Fibroblast of lung (primary cell): ENCODE results near the gene FHIT. TPM values are rescaled to one million over a fixed set of nuclear protein-coding genes. Genes with fewer than 3 reads are reported as not detected.

Experiments used
- DNase-seq, 2 donors: peaks; one replicate each; pipeline versions ENCODE4 v3.0.0 to v3.0.0-alpha.2; 2010; ENCODE audit warnings: low read depth in 2 of 2
- H2AFZ ChIP-seq: 2 replicates; pipeline ENCODE4 v1.5.1; 2012; ENCODE audit warnings: low read length, control low read depth, inconsistent platforms
- H3K27ac ChIP-seq: 2 replicates; pipeline ENCODE4 v1.5.1; 2011; ENCODE audit warnings: low read length, control low read depth; ENCODE audit not compliant: insufficient read depth
- H3K27me3 ChIP-seq: 2 replicates; pipeline ENCODE4 v1.5.1; 2011; ENCODE audit warnings: mild to moderate bottlenecking, low read length; ENCODE audit not compliant: control insufficient read depth, insufficient read depth
- H3K36me3 ChIP-seq: 2 replicates; pipeline ENCODE4 v1.5.1; 2011; ENCODE audit warnings: low read length; ENCODE audit not compliant: control insufficient read depth, insufficient read depth
- H3K4me1 ChIP-seq: 2 replicates; pipeline ENCODE4 v1.5.1; 2011; ENCODE audit warnings: low read length; ENCODE audit not compliant: control insufficient read depth, insufficient read depth; ENCODE audit errors: extremely low read depth
- H3K4me2 ChIP-seq: 2 replicates; pipeline ENCODE4 v1.5.1; 2011; ENCODE audit warnings: low read length, control low read depth; ENCODE audit not compliant: insufficient read depth; ENCODE audit errors: extremely low read depth
- H3K4me3 ChIP-seq, 4 experiments: fragments of 200-600 bp in 1 of 4; sonication (generic) in 1 of 4; replicated peaks in 1 of 4; 2 replicates each; pipeline ENCODE4 v1.5.1; 2011 to 2016; ENCODE audit warnings: low read length in 4 of 4, low read depth in 3 of 4, mild to moderate bottlenecking in 3 of 4, control low read depth in 2 of 4, inconsistent platforms in 1 of 4, mixed read lengths in 1 of 4; ENCODE audit not compliant: insufficient read depth in 1 of 4; ENCODE audit errors: control extremely low read depth in 1 of 4
- H3K79me2 ChIP-seq: 2 replicates; pipeline ENCODE4 v1.5.1; 2012; ENCODE audit warnings: mild to moderate bottlenecking, low read length, inconsistent platforms; ENCODE audit not compliant: control insufficient read depth, insufficient read depth
- H3K9ac ChIP-seq: 2 replicates; pipeline ENCODE4 v1.5.1; 2011; ENCODE audit warnings: mild to moderate bottlenecking, low read length, control low read depth; ENCODE audit not compliant: insufficient read depth
- H3K9me3 ChIP-seq: 2 replicates; pipeline ENCODE4 v1.5.1; 2012; ENCODE audit warnings: low read depth, low read length; ENCODE audit not compliant: control insufficient read depth, insufficient read depth
- H4K20me1 ChIP-seq: 2 replicates; pipeline ENCODE4 v1.5.1; 2011; ENCODE audit warnings: low read length; ENCODE audit not compliant: control insufficient read depth, insufficient read depth; ENCODE audit errors: extremely low read depth
- CTCF ChIP-seq, 2 donors: IDR thresholded peaks in 1 of 2; conservative IDR thresholded peaks in 1 of 2; 1 replicate in 1 of 2; 2 replicates in 1 of 2; pipeline ENCODE4 v1.5.1; 2011 to 2012; ENCODE audit warnings: low read length in 2 of 2, control low read depth in 1 of 2, inconsistent platforms in 1 of 2, low read depth in 1 of 2, mild to moderate bottlenecking in 1 of 2
- EZH2 ChIP-seq: IDR thresholded peaks from 2 replicates; pipeline ENCODE4 v1.5.1; 2012; ENCODE audit warnings: low read length, control low read depth, mild to moderate bottlenecking; ENCODE audit errors: missing control alignments
- polyA plus RNA-seq, 2 donors: library from polyadenylated mRNA; depleted of rRNA in 1 of 2; stranded (reverse) in 1 of 2; unstranded in 1 of 2; fragments of >200 nt; gene quantifications; 2 replicates each; pipeline ENCODE4 v1.2.1, GENCODE V29; 2011 to 2012; ENCODE audit warnings: missing spikeins in 1 of 2
- total RNA-seq: library from RNA; depleted of rRNA; stranded (reverse); fragments of >200 nt; gene quantifications from 2 replicates; pipeline ENCODE4 v1.2.1, GENCODE V29; 2014

The FHIT gene
- total and polyA plus RNA-seq, 2 donors (not counting 1 experiment from before 2014, with no cell fraction given): 0.79 to 2.1 TPM

- Histone ChIP-seq H3K9ac (no peak overlapping the region), H3K36me3 (no peaks in the 10 kb centered on the region), H3K79me2 (no peaks in the 10 kb centered on the region), H2AFZ (no peak overlapping the region), H3K4me1 (no peaks in the 10 kb centered on the region), H3K4me3 (no peak overlapping the region), H3K27ac (no peak overlapping the region), H3K9me3 (no peaks in the 10 kb centered on the region), H3K4me2 (no peak overlapping the region), H3K27me3 (no peaks in the 10 kb centered on the region), H4K20me1 (no peaks in the 10 kb centered on the region)
- DNase-seq: no peak
- no peak for TF ChIP-seq EZH2
- no peak for TF ChIP-seq CTCF (conservative IDR thresholded peaks at IDR 0.05 in 1 of 2, IDR thresholded peaks at IDR 0.05 in 1 of 2; ENCODE audit: low read depth in 1 of 2, low read length in 2 of 2)
Measured at GRCh38 chr3:59709702-59710553, 1541.3 kb downstream of the FHIT start.

GRCh38 chr3:59708202-59708601 is 1543.0 kb downstream of the FHIT start:
- Histone ChIP-seq H3K27ac (no peak overlapping the region), H2AFZ (no peak overlapping the region), H3K79me2 (no peaks in the 10 kb centered on the region), H3K4me2 (no peak overlapping the region), H3K4me1 (no peaks in the 10 kb centered on the region), H3K9ac (no peak overlapping the region), H4K20me1 (no peaks in the 10 kb centered on the region), H3K36me3 (no peaks in the 10 kb centered on the region), H3K4me3 (no peak overlapping the region), H3K9me3 (no peaks in the 10 kb centered on the region), H3K27me3 (no peaks in the 10 kb centered on the region)
- no peak for DNase-seq
- no peak for TF ChIP-seq CTCF (conservative IDR thresholded peaks at IDR 0.05 in 1 of 2, IDR thresholded peaks at IDR 0.05 in 1 of 2; ENCODE audit: low read depth in 1 of 2, low read length in 2 of 2)
- TF ChIP-seq EZH2: no peak

DNA sequence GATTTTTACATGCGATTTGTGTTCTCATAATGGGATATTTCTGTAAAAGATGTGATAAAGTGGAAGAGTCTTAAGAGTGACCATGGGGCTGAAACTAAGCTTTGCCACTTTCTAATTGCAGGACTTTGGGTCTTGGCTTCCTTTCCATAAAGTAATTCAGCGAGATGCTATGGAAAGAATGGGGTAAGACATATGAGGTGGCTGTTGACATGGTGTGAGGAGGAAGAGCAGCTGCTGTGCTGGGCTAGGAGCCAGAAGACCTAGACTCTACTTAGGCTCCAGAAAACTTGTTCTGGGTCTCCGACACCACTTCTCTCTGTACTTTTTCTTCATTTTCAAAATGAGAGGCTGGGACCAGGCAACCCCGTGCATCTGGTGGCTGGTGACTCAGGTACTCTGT is 1547.0 kb downstream of the FHIT start:
- H3K9ac ChIP-seq: no peak overlapping the region
- peak in 1 of 2 donors; percentile 30 for DNase-seq
- no peaks in the 10 kb centered on the region for H3K4me1 ChIP-seq
- no peaks in the 10 kb centered on the region for H3K27me3 ChIP-seq
- H3K4me3 ChIP-seq: no peak overlapping the region
- no peaks in the 10 kb centered on the region for H4K20me1 ChIP-seq
- no peaks in the 10 kb centered on the region for H3K9me3 ChIP-seq
- H2AFZ ChIP-seq: no peak overlapping the region
- H3K4me2 ChIP-seq: no peak overlapping the region
- no peak overlapping the region for H3K27ac ChIP-seq
- H3K36me3 ChIP-seq: no peaks in the 10 kb centered on the region
- no peak for TF ChIP-seq CTCF (conservative IDR thresholded peaks at IDR 0.05 in 1 of 2, IDR thresholded peaks at IDR 0.05 in 1 of 2; ENCODE audit: low read depth in 1 of 2, low read length in 2 of 2)
- TF ChIP-seq EZH2: no peak
- H3K79me2 ChIP-seq: no peaks in the 10 kb centered on the region
